MCF 10A (cell line): Measurements from ENCODE around the gene LKAAEAR1. TPM values are rescaled to one million over a fixed set of nuclear protein-coding genes. Genes with fewer than 3 reads are reported as not detected.

Experiments used
- BruUV-seq: library from RNA; stranded (reverse); fragments of 400-500 nt; replicated peaks from 2 replicates; lab custom pipeline; 2021; lab: Mats Ljungman, UMichigan
- CTCF ChIA-PET: fragments of 300-600 bp; sonication (Branson Sonifier 250); formaldehyde crosslinking; extraction: SDS; loops from one replicate; lab custom pipeline; 2021; ENCODE audit warnings: antibody characterized with exemption, inconsistent platforms; lab: Yijun Ruan, JAX
- POLR2A ChIA-PET: fragments of 300-600, 350-650 bp; sonication (Branson Sonifier 250); formaldehyde crosslinking; extraction: SDS; loops from one replicate; lab custom pipeline; 2020; ENCODE audit warnings: antibody characterized with exemption, inconsistent platforms; lab: Yijun Ruan, JAX
- DNase-seq: peaks from one replicate; pipeline ENCODE4 v3.0.0-alpha.2; 2018; ENCODE audit not compliant: unreplicated experiment
- H3K27ac Mint-ChIP-seq: one replicate; pipeline ENCODE4 v1.8.0; 2022; ENCODE audit warnings: mild to moderate bottlenecking, low read depth, mixed read lengths; ENCODE audit not compliant: unreplicated experiment
- H3K27me3 Mint-ChIP-seq: one replicate; pipeline ENCODE4 v1.8.0; 2022; ENCODE audit warnings: mixed read lengths; ENCODE audit not compliant: insufficient read depth, unreplicated experiment
- H3K36me3 Mint-ChIP-seq: one replicate; pipeline ENCODE4 v1.8.0; 2022; ENCODE audit warnings: mild to moderate bottlenecking, moderate library complexity, mixed read lengths; ENCODE audit not compliant: insufficient read depth, unreplicated experiment
- H3K4me1 Mint-ChIP-seq: one replicate; pipeline ENCODE4 v1.8.0; 2022; ENCODE audit warnings: mixed read lengths; ENCODE audit not compliant: insufficient read depth, unreplicated experiment
- H3K4me3 Mint-ChIP-seq: one replicate; pipeline ENCODE4 v1.8.0; 2022; ENCODE audit warnings: mild to moderate bottlenecking, moderate library complexity, mixed read lengths; ENCODE audit not compliant: unreplicated experiment
- H3K9me3 Mint-ChIP-seq: one replicate; pipeline ENCODE4 v1.8.0; 2022; ENCODE audit warnings: mixed read lengths; ENCODE audit not compliant: unreplicated experiment
- CTCF ChIP-seq: fragments of 200-600 bp; IDR thresholded peaks from one replicate; pipeline ENCODE4 v1.8.0; 2022; ENCODE audit warnings: antibody characterized with exemption, mild to moderate bottlenecking; ENCODE audit not compliant: unreplicated experiment
- intact Hi-C: fragments of 100-400 bp; cut with micrococcal nuclease; formaldehyde crosslinking; loops from 2 replicates; pipeline ENCODE4 v1.14.1; 2022
- total RNA-seq: library from RNA; stranded (reverse); gene quantifications from 2 replicates; pipeline ENCODE4 v1.2.3, GENCODE V29; 2022

LKAAEAR1 gene
- total RNA-seq, 1 experiment from 2014 or later = not detected

GRCh38 chr20:64056889-64057627 is 27.1 kb downstream of the LKAAEAR1 start:
- Mint-ChIP-seq H3K9me3 (no peaks in the 10 kb centered on the region), H3K36me3 (no peaks in the 10 kb centered on the region), H3K27ac (no peak overlapping the region), H3K4me3 (no peak overlapping the region), H3K27me3 (no peaks in the 10 kb centered on the region), H3K4me1 (peaks cover 13% of the 10 kb centered on the region)
- no peak for DNase-seq
- TF ChIP-seq CTCF = no peak
- CTCF ChIA-PET = interaction anchor here (0.6 to 13.7 kb wide), 22 partner anchors 8 to 1042 kb away, joined by 3 to 284 read pairs (median 3); partner anchors contain the start of genes C20orf204, PRPF6 and SAMD10
- intact Hi-C loops = loop anchor here (1.0 kb wide), 1 partner anchor 18 kb away; no protein-coding TSS in a partner anchor
- POLR2A ChIA-PET = interaction anchor here (0.8 to 1.3 kb wide), 3 partner anchors 9 to 76 kb away, joined by 3 to 5 read pairs (median 5); partner anchors contain the start of gene PRPF6
- no TSS peak for BruUV-seq

- Mint-ChIP-seq H3K4me1 (peaks cover 13% of the 10 kb centered on the region), H3K9me3 (no peaks in the 10 kb centered on the region), H3K4me3 (no peak overlapping the region), H3K27me3 (no peaks in the 10 kb centered on the region), H3K36me3 (no peaks in the 10 kb centered on the region), H3K27ac (no peak overlapping the region)
- intact Hi-C loops = no loop called here
- no TSS peak for BruUV-seq
- ChIA-PET POLR2A (interaction anchor here (1.3 kb wide), 1 partner anchor 76 kb away, joined by 5 read pairs; the partner anchor contains the start of gene PRPF6), CTCF (interaction anchor here (0.7 to 13.7 kb wide), 4 partner anchors 8 to 201 kb away, joined by 3 to 284 read pairs (median 18); partner anchors contain the start of genes C20orf204, PRPF6 and SAMD10)
- TF ChIP-seq CTCF = no peak
- no peak for DNase-seq
Observed at GRCh38 chr20:64056639-64056888, 27.6 kb downstream of the LKAAEAR1 start.

- Mint-ChIP-seq H3K4me1 (peaks cover 13% of the 10 kb centered on the region), H3K9me3 (no peaks in the 10 kb centered on the region), H3K27me3 (no peaks in the 10 kb centered on the region), H3K36me3 (no peaks in the 10 kb centered on the region), H3K27ac (no peak overlapping the region), H3K4me3 (no peak overlapping the region)
- no peak for TF ChIP-seq CTCF
- intact Hi-C loops = no loop called here
- no TSS peak for BruUV-seq
- peak; percentile 34 for DNase-seq
- CTCF ChIA-PET = interaction anchor here (1.2 to 13.7 kb wide), 3 partner anchors 7 to 75 kb away, joined by 4 to 284 read pairs (median 31); partner anchors contain the start of genes C20orf204, PRPF6 and SAMD10
- POLR2A ChIA-PET = interaction anchor here (0.6 kb wide), 1 partner anchor 742 kb away, joined by 3 read pairs; no protein-coding TSS in a partner anchor
Observed at GRCh38 chr20:64055893-64056638, 28.1 kb downstream of the LKAAEAR1 start.
